CD4-positive, CD25-positive, alpha-beta regulatory T cell (primary cell): ENCODE data around the gene UGCG. TPM values are rescaled to one million over a fixed set of nuclear protein-coding genes. Genes with fewer than 3 reads are reported as not detected.

ENCODE experiments used
- ATAC-seq, 2 donors: fragments of 150-1000 bp; cut with Tn5 transposase; one replicate each; pipeline ENCODE4 v1.10.0; 2021; ENCODE audit warnings: low read depth in 2 of 2, moderate number of reproducible peaks in 2 of 2, moderate library complexity in 1 of 2
- DNase-seq, 3 donors: peaks; one replicate each; pipeline versions ENCODE4 v3.0.0 to v3.0.0-alpha.2; 2012 to 2022; ENCODE audit warnings: mixed read lengths in 1 of 3
- H3K27ac ChIP-seq: one replicate; pipeline ENCODE4 v1.7.0; 2013; ENCODE audit warnings: mild to moderate bottlenecking, low read length; ENCODE audit not compliant: insufficient read depth, poor library complexity, severe bottlenecking
- H3K27me3 ChIP-seq: one replicate; pipeline ENCODE4 v1.7.0; 2013; ENCODE audit warnings: low read length; ENCODE audit not compliant: control insufficient read depth, insufficient read depth
- H3K36me3 ChIP-seq: one replicate; pipeline ENCODE4 v1.7.0; 2013; ENCODE audit warnings: mild to moderate bottlenecking, low read length, moderate library complexity; ENCODE audit not compliant: control insufficient read depth, insufficient read depth
- H3K4me1 ChIP-seq: 2 replicates; pipeline ENCODE4 v1.7.0; 2013; ENCODE audit warnings: mild to moderate bottlenecking, low read length; ENCODE audit not compliant: insufficient read depth, control insufficient read depth, poor library complexity, severe bottlenecking
- H3K4me3 ChIP-seq: one replicate; pipeline ENCODE4 v1.7.0; 2013; ENCODE audit warnings: low read depth, mild to moderate bottlenecking, low read length, moderate library complexity
- H3K9me3 ChIP-seq, 2 experiments: 1 replicate in 1 of 2; 2 replicates in 1 of 2; pipeline ENCODE4 v1.7.0; 2013; ENCODE audit warnings: low read length in 2 of 2, mild to moderate bottlenecking in 1 of 2, moderate library complexity in 1 of 2; ENCODE audit not compliant: control insufficient read depth in 2 of 2
- H3K27ac Mint-ChIP-seq, 3 donors: one replicate each; pipeline ENCODE4 v1.8.0; 2020 to 2022; ENCODE audit warnings: mild to moderate bottlenecking in 3 of 3, mixed read lengths in 3 of 3, moderate library complexity in 2 of 3
- H3K27me3 Mint-ChIP-seq: one replicate; pipeline ENCODE4 v1.8.0; 2022; ENCODE audit warnings: mild to moderate bottlenecking, mixed read lengths
- H3K36me3 Mint-ChIP-seq: one replicate; pipeline ENCODE4 v1.8.0; 2020; ENCODE audit warnings: mixed read lengths
- H3K4me1 Mint-ChIP-seq, 4 donors: one replicate each; pipeline ENCODE4 v1.8.0; 2020 to 2022; ENCODE audit warnings: mixed read lengths in 4 of 4, mild to moderate bottlenecking in 1 of 4
- H3K4me3 Mint-ChIP-seq, 4 donors: one replicate each; pipeline ENCODE4 v1.8.0; 2020 to 2022; ENCODE audit warnings: mild to moderate bottlenecking in 4 of 4, mixed read lengths in 4 of 4, moderate library complexity in 3 of 4
- H3K9me3 Mint-ChIP-seq, 7 donors: one replicate each; pipeline ENCODE4 v1.8.0; 2020 to 2022; ENCODE audit warnings: mixed read lengths in 7 of 7, mild to moderate bottlenecking in 3 of 7, moderate library complexity in 2 of 7
- polyA plus RNA-seq, 4 donors: library from polyadenylated mRNA; unstranded; fragments of 300-500 nt; fragmentation: Illumina TruSeq; gene quantifications; one replicate each; pipeline ENCODE4 v1.2.3, GENCODE V29; 2021
- total RNA-seq: library from RNA; stranded (reverse); gene quantifications from one replicate; pipeline ENCODE4 v1.2.3, GENCODE V29; 2022

Gene UGCG
- total and polyA plus RNA-seq, 5 donors from 2014 or later: 17.1 to 39.6 (median 22.4) TPM

DNA sequence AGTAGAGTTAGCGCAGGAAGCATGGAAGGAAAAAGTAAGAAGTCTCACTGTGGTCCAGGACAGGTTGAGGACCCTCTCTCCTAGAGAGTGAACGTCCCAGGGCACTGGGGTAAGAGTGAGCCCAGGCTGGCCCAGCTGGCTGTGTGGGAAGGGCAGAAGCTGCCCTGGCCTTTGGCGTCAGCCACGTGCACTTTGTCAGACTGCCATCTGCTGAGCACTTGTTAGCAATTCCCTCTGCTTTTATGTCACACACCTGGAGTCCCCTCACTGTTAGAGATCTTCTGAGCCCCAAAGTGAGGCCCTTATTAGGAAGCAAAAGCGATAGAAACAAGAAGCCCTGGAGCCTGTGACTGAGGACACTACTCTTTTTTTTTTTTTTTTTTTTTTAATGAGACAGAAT, 79.1 kb downstream of the UGCG start:
- Mint-ChIP-seq H3K27me3 (no peaks in the 10 kb centered on the region), H3K4me3 (no peak overlapping the region), H3K9me3 (no peaks in the 10 kb centered on the region), H3K36me3 (no peaks in the 10 kb centered on the region), H3K27ac (peak overlapping the region in 2 of 3 donors; percentile 51 to 69), H3K4me1 (peaks cover 4 to 22% (median 16%) of the 10 kb centered on the region in 4 donors)
- H3K36me3 ChIP-seq: no peaks in the 10 kb centered on the region
- no peak overlapping the region for H3K4me3 ChIP-seq
- no peak overlapping the region for H3K27ac ChIP-seq
- H3K4me1 ChIP-seq: no peaks in the 10 kb centered on the region
- ATAC-seq (no peak), DNase-seq (peak in 2 of 3 donors; percentile 6 to 44)
- no peaks in the 10 kb centered on the region for H3K27me3 ChIP-seq
- H3K9me3 ChIP-seq: no peaks in the 10 kb centered on the region

DNA sequence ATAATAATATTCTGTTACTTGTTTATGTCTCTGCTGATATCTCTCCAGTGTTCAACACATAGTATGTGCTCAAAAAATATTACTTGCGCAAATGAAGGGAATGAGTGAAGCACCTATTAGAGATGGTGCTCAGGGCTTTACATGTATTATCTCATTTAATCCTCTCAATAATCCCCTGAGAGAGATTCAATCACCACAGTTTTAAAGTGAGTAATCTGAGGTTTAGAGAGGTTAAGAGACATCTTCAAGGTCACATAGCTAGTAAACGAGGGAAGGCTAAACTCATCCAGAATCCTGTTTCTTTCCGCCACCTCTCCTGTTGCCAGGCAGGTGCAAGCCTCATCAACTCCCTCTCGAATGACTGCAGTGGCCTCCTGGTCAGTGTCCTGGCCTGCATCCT, 82.0 kb downstream of the UGCG start:
- Mint-ChIP-seq H3K27me3 (no peaks in the 10 kb centered on the region), H3K36me3 (no peaks in the 10 kb centered on the region), H3K4me3 (no peak overlapping the region), H3K27ac (no peak overlapping the region), H3K4me1 (peaks cover 2 to 38% (median 28%) of the 10 kb centered on the region in 4 donors), H3K9me3 (no peaks in the 10 kb centered on the region)
- Histone ChIP-seq H3K27ac (no peak overlapping the region), H3K4me3 (no peak overlapping the region), H3K9me3 (no peaks in the 10 kb centered on the region), H3K4me1 (peaks cover 9% of the 10 kb centered on the region), H3K27me3 (no peaks in the 10 kb centered on the region), H3K36me3 (no peaks in the 10 kb centered on the region)
- DNase-seq: no peak
- ATAC-seq: no peak

DNA sequence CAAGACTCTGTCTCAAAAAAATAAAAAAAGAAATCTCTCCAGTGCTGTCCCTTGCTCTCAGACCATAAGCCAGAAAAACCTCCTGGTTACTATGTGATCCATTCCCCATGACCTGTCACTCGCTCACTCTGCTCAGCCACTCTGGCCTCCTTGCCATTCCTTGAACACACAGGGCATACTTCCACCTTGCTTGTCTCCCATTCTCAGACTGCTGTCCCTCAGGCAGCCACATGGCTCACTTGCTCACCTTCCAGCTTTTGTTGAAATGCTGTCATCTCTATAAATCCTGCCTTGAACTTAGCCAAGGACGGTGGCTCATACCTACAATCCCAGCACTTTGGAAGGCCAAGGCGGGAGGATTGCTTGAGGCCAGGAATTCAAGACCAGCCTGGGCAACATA, 82.9 kb downstream of the UGCG start:
- H3K4me1 Mint-ChIP-seq: peaks cover 7 to 46% (median 34%) of the 10 kb centered on the region in 4 donors
- Histone ChIP-seq H3K4me3 (no peak overlapping the region), H3K27me3 (no peaks in the 10 kb centered on the region), H3K9me3 (no peaks in the 10 kb centered on the region), H3K4me1 (peaks cover 13% of the 10 kb centered on the region), H3K27ac (no peak overlapping the region), H3K36me3 (no peaks in the 10 kb centered on the region)
- H3K27ac Mint-ChIP-seq: peak overlapping the region in 2 of 3 donors; percentile 23 to 40
- no peak for ATAC-seq
- no peak overlapping the region for H3K4me3 Mint-ChIP-seq
- no peaks in the 10 kb centered on the region for H3K36me3 Mint-ChIP-seq
- no peak for DNase-seq
- H3K27me3 Mint-ChIP-seq: no peaks in the 10 kb centered on the region
- H3K9me3 Mint-ChIP-seq: no peaks in the 10 kb centered on the region

DNA sequence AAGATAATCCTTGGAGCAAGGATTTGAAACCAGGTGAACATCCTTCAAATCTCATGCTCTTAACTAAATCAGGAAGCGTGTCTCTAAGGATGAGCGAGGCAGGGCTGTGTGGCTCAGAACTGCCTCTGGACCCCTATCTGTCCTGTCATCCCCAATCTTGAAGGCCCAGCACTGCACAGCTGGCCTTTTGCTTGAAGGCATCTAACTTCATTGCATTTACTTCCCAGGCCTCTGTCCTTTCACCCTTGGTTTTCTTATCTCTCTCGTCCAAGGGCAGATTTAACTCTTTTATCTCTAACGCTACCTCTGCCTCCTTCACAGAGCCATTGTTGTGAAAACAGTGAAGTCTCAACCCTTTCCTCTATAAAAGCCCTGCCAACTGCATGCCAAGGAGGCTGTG, 83.8 kb downstream of the UGCG start:
- H3K4me1 Mint-ChIP-seq: peaks cover 7 to 53% (median 38%) of the 10 kb centered on the region in 4 donors
- H3K9me3 Mint-ChIP-seq: no peaks in the 10 kb centered on the region
- H3K27me3 ChIP-seq: no peaks in the 10 kb centered on the region
- H3K4me1 ChIP-seq: peaks cover 19% of the 10 kb centered on the region
- no peak overlapping the region for H3K4me3 ChIP-seq
- no peak for ATAC-seq
- no peak overlapping the region for H3K27ac ChIP-seq
- DNase-seq: no peak
- H3K36me3 ChIP-seq: no peaks in the 10 kb centered on the region
- no peaks in the 10 kb centered on the region for H3K9me3 ChIP-seq
- H3K4me3 Mint-ChIP-seq: no peak overlapping the region
- H3K36me3 Mint-ChIP-seq: no peaks in the 10 kb centered on the region
- H3K27me3 Mint-ChIP-seq: no peaks in the 10 kb centered on the region
- peak overlapping the region in 1 of 3 donors; percentile 59 for H3K27ac Mint-ChIP-seq

DNA sequence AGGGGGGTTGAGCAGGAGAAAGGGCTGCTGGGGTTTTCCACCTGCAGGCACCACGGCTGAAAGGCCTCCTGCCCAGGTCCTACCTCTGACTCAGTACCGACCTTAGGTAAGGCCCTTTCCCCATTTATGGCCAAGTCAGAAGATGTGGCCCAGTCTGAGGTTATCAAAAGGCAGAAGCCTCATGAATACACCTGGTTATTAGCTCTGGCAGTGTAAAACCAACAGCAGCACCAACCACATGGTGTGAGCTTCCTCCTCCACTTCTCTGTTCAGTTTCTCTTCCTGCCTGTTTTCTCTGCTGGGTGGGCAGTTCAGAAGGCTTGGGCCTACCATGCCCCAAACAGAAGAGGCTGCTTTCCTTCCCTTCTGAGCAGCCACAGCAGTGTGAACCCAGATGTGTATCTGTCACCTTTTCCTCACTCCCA, 86.9 kb downstream of the UGCG start:
- Histone ChIP-seq H3K27me3 (no peaks in the 10 kb centered on the region), H3K36me3 (no peaks in the 10 kb centered on the region), H3K4me3 (no peak overlapping the region), H3K27ac (no peak overlapping the region), H3K9me3 (no peaks in the 10 kb centered on the region), H3K4me1 (peaks cover 26% of the 10 kb centered on the region)
- Mint-ChIP-seq H3K27me3 (no peaks in the 10 kb centered on the region), H3K9me3 (no peaks in the 10 kb centered on the region), H3K27ac (peak overlapping the region in 2 of 3 donors; percentile 67 to 80), H3K4me1 (peaks cover 14 to 59% (median 34%) of the 10 kb centered on the region in 4 donors), H3K4me3 (peak overlapping the region in 2 of 4 donors; percentile 48 to 50), H3K36me3 (peaks cover 5% of the 10 kb centered on the region)
- ATAC-seq (peak; percentile 66 to 74), DNase-seq (peak in 2 of 3 donors; percentile 6 to 51)

DNA sequence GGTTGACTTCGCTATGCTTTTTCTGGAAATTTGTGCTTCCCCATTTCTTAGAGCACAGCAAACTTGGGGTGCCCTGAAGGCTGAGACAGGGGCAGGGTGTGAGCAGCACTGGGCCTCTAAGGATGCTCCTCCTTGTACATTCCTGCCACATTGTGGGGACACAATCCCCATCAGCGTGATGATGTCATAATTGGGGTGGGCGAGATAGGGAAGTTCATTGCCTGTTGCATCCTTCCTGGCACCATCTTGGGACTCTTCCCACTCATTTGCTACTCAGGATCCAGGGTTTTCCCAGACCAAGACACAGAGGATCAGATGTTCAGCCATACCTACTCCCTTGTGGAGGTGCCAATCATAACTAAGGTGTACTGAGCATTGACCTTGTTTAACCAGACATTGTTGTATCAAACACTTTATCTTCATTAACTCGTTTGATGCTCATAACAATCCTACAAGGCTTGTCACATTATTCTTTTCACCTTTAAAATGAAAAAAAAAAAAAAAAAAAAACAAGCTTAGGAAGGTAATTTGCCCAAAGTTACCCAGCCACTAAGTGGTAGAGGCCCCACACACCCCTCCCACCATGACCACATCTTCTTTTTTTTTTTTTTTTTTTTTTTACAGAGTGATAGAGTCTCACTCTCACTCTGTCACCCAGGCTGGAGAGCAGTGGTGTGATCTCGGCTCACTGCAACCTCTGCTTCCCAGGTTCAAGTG, 87.6 kb downstream of the UGCG start:
- no peak overlapping the region for H3K4me3 ChIP-seq
- H3K36me3 ChIP-seq: no peaks in the 10 kb centered on the region
- H3K36me3 Mint-ChIP-seq: peaks cover 5% of the 10 kb centered on the region
- ATAC-seq (no peak), DNase-seq (no peak)
- H3K4me1 ChIP-seq: peaks cover 26% of the 10 kb centered on the region
- peak overlapping the region in 2 of 3 donors; percentile 67 to 80 for H3K27ac Mint-ChIP-seq
- H3K9me3 Mint-ChIP-seq: no peaks in the 10 kb centered on the region
- H3K27me3 ChIP-seq: no peaks in the 10 kb centered on the region
- no peak overlapping the region for H3K27ac ChIP-seq
- H3K4me3 Mint-ChIP-seq: peak overlapping the region in 3 of 4 donors; percentile 48 to 57 (median 50)
- H3K9me3 ChIP-seq: no peaks in the 10 kb centered on the region
- no peaks in the 10 kb centered on the region for H3K27me3 Mint-ChIP-seq
- H3K4me1 Mint-ChIP-seq: peaks cover 14 to 59% (median 33%) of the 10 kb centered on the region in 4 donors

Other genes with a start within 250 kb of the UGCG start
- gene GNG10, start 235.2 kb upstream of the UGCG start, total RNA-seq: 11.1 TPM
- gene GNG10, start 235.2 kb upstream of the UGCG start, polyA plus RNA-seq: 10 to 100 TPM; 29.2 to 50.6 (median 35.1) TPM
- not detected for gene SHOC1, start 101.9 kb upstream of the UGCG start, total RNA-seq
- gene SHOC1, start 101.9 kb upstream of the UGCG start, polyA plus RNA-seq: not detected